GM21515 (cell line): ENCODE data around the gene TUBE1.
"Not testable (repeated sequence)": the region's sequence is repeated elsewhere in the genome, so short reads cannot be mapped to it uniquely, and the experiment has no call there.

Experiments
- ATAC-seq: cut with Tn5 transposase; IDR thresholded peaks from one replicate; pipeline ENCODE4 v1.9.1; 2021; ENCODE audit not compliant: unreplicated experiment

The TUBE1 gene

GRCh38 chr6:112065426-112065986 is 21.8 kb downstream of the TUBE1 start:
- ATAC-seq = no peak

DNA sequence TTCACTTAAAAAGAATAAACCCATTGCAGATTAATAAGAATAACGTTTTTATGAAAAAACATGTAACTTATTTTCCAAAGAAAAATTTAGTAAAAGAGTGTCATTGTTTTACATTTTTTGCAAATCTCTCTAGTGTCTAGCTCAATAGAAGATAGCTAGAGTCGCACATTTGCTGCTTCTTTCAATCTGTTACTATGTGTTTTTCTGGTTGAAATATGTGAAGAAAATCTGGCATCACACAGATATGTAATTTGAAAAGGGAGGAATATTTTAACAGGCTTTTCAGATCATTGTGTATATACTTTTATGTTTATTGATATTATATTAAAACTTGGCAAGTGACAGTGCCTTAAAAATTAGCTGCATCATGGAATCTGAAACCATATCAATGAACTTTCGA is 24.3 kb downstream of the TUBE1 start:
- ATAC-seq = no peak

DNA sequence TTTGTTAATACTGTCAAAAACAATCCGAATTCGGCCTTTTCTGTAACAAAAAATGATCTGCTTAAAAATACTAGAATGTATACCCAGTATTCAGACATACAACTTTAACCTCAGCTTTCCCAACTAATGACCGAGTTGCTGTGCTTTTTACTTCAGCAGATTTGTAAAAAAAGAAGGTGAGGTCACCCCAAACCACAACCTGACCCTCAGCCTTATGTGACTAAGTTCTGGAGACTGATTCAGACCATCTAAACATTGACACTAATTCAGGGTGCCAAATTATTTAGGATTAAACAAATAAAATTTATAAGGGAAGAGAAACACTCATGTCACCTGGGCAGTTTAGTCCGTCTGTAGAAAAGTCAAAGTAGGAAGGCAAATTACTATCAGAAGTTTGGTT is 25.7 kb downstream of the TUBE1 start:
- ATAC-seq = no peak

DNA sequence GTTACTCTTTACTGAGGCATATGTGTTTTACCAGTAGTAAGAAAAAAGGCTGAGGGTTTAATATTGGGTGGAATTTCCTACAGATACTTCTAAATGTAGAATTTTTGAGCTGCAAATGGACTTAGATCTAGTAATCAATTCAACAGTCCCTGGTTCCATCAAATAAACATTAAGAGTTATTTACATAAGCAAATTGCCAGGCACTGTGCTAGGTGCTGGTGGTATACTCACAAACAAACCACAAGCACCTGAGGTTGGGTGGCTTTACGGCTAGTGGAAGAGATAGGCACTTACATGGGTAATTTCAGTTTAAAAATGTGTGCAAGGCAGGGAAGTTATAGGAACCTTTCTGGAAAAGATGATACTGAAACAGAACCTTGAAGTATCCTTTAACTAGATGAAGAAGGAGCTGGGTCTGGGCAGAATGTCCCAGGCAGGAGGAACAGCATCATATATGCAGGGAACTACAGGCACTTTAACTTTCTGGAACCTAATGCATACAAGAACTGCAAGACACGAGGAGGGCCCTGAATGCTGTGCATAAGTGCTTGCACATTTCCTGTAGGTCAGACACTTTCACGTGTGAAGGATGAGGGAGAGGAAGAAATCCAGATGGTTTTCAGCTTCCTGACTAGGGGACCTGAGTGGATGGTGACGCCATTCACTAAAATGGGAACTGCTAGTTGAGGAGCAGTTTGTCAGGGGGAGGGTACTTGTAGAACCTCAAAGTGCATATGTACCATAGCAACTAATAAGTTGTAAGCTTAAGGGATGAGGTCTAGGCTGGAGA is 28.8 kb downstream of the TUBE1 start:
- ATAC-seq = no peak

- ATAC-seq = no peak
Observed at GRCh38 chr6:112054555-112055190, 32.6 kb downstream of the TUBE1 start.

- no peak for ATAC-seq
Observed at GRCh38 chr6:112054001-112054400, 33.3 kb downstream of the TUBE1 start, which contains the start of gene CCN6. TSS of gene CCN6 (plus strand) at chr6:112054104. CDS start at chr6:112054358, 254 bp downstream.

GRCh38 chr6:112051251-112051740 is 36.0 kb downstream of the TUBE1 start:
- ATAC-seq = not testable (repeated sequence)

GRCh38 chr6:112050429-112050828 is 36.9 kb downstream of the TUBE1 start:
- no peak for ATAC-seq

- ATAC-seq = no peak
Observed at GRCh38 chr6:112049996-112050395, 37.3 kb downstream of the TUBE1 start.

DNA sequence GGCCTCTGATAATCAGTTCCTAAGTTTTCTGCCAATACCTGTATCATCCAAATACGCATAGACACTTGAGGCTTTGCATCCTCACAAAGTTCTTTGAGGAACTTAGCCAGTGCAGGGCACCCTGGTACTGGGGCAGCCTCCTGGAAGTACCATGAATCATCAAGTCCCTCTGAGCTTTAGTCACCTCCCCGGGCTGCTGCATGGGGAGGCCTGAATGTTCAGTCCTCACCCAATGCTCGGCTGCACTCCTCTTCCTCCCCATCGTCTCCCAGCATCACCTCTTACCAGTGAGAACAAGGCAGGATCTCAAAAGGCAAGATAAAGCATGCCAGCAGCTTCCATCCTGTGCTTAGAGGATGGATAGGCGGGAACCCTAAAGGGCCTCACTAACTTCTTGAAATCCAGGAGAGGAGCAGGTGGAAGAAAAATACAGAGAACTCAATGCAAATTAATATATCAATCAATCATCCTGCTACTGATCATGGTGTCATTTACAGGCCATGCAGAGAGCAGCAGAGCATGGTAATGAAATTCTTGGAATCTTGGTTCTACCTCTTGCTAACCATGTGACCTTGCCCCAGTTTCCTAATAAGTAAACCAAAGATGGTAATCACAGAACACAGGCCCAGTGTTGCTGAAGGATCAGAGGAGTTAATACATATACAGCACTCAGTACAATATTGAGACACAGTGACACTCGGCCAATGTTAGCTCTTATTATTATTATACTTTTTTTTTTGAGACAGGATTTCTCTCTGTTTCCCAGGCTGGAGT is 38.1 kb downstream of the TUBE1 start:
- ATAC-seq = no peak

DNA sequence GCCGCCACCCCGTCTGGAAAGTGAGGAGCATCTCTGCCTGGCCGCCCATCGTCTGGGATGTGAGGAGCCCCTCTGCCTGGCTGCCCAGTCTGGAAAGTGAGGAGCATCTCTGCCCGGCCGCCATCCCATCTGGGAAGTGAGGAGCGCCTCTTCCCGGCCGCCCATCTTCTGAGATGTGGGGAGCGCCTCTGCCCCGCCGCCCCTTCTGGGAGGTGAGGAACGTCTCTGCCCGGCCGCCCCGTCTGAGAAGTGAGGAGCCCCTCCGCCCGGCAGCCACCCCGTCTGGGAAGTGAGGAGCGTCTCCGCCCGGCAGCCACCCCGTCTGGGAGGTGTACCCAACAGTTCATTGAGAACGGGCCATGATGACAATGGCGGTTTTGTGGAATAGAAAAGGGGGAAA is 39.8 kb downstream of the TUBE1 start:
- ATAC-seq = not testable (repeated sequence)

GRCh38 chr6:112044856-112045255 is 42.4 kb downstream of the TUBE1 start:
- ATAC-seq = no peak

DNA sequence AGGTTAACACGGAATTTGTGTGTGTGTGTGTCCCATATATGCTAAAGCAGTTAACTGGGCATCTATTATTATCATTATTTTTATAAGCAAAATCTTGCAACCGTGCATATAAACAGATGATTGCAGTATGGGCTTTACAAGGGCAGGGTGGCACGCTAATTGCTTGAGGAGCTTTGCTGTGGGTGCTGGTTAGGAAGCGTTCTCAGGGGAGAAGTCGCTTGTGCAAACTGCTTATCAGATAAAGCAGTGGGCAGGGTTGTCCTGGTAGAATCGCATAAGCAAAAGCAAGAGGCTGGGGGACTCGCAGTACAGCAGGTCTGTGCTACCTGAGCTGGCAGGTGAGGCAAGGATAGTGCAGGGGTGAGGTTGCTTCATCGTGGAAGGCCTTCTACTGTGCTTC is 43.1 kb downstream of the TUBE1 start:
- ATAC-seq = no peak

DNA sequence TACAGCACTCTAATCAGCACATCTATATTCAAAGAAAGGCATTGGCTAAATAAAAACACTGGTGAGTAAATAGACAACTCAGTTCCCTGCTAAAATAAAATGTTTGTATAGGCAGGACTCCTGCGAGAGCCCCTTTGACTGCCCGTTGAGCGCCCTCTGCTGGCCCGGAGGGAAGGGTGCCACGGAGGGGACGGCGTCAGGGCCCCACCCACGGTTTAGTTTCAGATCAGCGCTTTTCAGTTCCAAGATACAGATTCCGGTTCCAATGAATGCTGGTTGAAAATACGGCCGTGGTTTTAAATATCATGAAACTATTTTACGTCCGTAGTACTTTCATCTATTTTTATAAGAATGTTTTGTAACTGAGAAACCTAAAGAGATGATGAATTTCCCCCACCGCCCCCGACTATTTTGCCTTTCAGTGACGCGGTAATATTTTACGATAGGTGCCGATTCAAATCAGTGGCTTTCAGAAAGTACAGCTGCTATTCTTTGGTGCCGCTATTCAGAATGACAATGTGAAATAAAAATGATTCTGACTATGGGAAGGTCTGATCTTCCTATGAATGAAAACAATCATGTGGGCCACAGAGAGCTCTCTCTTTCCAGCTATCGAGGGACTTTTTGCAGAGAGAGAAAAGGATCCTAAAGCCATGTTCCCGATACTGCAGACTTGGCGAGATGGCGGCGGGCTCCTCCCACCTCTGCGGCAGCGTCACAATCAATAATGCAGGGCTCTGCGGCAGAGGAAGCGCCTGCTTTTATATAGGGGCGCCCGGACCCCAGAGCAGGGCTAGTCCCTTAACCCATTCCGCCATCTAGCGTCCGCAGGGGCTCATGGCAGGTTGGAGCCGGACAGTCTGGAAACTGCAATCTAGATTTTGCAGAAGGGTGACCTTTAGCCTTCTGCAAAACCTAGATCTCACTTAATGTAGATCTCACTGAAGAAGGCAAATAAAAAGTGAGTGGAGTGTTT is 44.0 kb downstream of the TUBE1 start:
- ATAC-seq = peak; percentile 91

DNA sequence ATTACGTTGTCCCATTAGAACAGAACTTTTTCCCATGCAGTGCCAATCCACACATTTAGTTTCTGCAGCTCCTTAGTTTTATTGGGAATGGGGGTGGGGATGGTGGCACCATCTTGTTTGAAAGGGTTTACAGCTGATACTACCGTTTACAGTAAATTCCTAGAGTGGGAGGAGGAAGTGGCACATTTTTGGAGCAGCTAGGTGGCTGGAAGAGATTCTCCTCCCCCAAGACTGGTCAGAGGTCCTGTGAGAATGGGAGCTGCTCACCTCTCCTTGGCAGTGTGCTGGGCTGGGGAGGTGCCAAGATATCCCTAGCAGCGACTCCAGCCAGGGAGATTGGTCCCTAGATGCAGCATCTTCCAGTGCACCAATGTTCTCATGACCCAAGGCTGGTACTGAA is 45.7 kb downstream of the TUBE1 start:
- no peak for ATAC-seq

DNA sequence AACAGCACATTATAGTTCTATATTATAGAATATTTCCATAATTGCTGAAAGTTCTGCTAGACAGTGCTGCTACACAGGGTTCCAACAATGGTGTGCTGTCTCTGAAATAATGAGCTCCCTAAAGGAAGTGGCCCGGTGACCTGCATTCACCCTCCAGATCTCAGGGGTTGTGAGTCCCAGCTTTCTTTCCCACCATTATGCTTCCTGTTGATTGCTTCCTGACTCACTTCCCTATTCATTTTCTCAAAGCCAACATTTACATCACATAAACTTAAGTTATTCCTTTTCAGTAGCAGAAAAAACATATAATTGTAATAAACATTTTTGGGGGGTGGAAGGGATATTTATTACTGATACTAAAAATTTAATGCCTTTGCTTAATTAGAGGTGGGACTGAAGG is 46.3 kb downstream of the TUBE1 start:
- no peak for ATAC-seq

DNA sequence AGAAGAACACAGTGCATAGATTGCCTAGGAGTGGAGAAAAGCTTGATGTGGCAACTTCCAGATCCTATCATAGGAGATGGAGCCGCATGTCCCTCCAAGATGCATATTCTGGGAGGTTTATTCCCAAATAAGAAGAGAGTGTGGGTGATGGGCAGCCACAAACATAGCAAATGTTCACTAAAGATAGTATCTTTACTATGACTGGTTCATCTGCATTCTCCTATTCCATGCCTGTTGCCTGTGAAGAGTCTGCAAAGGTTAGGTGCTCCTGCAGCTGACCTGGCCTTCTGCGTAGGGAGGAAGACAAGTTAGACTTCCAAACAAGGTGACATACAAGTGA is 47.9 kb downstream of the TUBE1 start:
- ATAC-seq = no peak

DNA sequence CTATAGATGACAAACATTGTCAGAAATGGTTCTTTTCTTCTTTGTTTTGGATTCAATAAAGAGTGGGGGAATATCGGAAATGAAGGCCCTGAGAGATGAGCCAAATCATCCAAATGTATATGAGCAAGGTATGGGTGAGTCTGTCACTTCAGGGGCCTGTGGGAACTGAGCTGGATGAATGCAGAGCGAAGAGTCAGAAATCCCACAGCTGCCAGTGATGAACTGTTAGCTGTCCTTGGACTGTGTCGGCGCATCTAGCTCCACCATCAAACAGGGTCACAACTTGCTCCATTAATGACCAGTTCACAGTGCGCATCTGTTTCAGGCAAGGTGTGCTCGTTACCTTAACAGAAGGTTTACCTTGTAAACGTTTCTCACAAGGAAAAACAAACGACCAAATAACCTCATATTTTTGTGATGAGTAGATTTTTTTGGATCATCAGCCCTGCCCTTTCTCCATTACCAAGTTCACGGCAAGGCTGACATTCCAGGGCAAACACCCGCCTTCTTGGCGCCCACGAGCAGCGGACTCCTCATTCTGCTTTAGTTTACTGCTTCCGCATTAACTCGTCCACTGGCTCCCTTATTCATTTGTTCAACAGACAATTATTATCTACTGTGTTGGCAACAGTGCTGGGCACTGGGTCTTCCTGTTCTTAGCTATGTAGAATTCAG is 48.4 kb downstream of the TUBE1 start:
- no peak for ATAC-seq

GRCh38 chr6:112038268-112038667 is 49.0 kb downstream of the TUBE1 start:
- ATAC-seq = no peak

DNA sequence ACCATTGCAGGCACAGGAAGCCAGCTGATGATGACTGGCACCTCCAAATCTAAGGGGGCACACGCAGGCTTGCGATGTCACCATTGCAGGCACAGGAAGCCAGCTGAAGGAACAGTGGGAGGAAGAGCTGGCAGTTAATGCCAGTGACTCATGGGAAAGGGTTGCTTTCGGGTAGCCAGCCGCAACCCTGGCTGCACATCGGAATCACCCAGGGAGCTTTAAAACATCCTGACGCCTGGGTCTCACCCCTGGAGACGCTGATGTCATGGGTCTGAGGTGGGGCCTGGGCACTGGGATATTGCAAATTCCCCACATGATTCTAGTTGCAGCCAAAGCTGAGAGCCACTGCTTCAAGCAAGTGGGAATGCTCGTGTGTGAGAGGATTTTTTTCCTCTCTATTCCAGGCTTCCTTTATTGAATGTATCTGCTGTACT is 49.5 kb downstream of the TUBE1 start:
- ATAC-seq = no peak
